Measurements from ENCODE around the gene RPL27A. TPM values are rescaled to one million over a fixed set of nuclear protein-coding genes. Genes with fewer than 3 reads are reported as not detected.

The RPL27A gene
- total RNA-seq, 3 donors from 2014 or later = 907 to 1,119 (median 1,000) TPM

DNA sequence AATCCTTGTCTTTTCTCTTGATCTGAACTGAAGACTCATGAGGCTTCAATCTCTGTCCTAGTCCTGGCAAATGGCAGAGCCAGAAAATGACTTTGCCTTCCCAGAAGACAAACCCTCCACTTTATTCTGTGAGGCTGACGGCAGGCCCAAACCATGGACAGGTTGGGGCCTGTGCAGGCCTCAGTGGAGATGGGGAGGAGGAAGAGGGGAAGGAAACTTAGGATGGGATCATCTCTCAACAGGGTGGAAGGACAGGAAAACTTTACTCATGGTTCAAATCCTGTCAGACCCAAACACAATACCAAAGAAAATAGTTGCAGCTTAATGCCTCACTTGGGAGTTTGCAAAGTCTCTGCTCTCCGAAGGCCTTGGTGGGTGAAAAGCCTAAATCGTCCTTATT is 9.8 kb downstream of the RPL27A start:
- peak overlapping the region in 1 of 2 donors; percentile 23 for H3K27ac ChIP-seq
- peaks cover 7 to 8% of the 10 kb centered on the region in 2 donors for H3K4me1 ChIP-seq
- intact Hi-C loops (cut with DNase I; ENCODE audit: low total_unique reads) = no loop called here
- no peak for TF ChIP-seq POLR2AphosphoS5 (IDR thresholded peaks at IDR 0.05)
- TF ChIP-seq POLR2A (IDR thresholded peaks at IDR 0.05) = no peak
- TF ChIP-seq CTCF (IDR thresholded peaks at IDR 0.05) = no peak
- H3K27me3 ChIP-seq = no peaks in the 10 kb centered on the region
- no peaks in the 10 kb centered on the region for H3K9me3 ChIP-seq
- peak in 1 of 2 donors; percentile 10 for DNase-seq (ENCODE audit: low spot score in 2 of 2)
- H3K4me3 ChIP-seq = no peak overlapping the region
- H3K36me3 ChIP-seq = no peaks in the 10 kb centered on the region

DNA sequence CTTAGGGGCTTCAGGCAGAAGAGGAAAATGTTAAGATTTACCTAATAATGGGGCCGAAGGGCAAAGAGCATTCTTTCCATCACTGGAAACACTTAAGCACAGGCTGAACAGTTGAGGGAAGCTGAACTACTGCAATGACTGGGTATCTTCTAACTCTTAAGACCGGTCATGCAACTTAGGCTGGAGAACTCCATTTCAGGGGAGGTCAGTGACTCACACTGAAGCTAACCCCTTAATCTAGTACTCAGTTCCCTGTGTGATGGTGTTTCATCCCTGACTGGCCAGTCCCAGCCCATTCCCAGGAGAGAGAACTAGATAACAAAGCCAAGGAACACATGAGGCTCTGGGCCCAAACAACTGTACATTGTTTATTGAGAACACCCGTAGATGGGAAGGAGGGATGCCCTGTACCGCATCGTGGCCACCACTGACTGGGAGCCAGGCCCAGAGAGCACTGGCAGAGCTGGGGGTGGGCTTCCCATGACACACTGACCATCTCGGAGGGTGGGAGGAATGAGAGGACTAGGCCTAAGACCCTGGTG is 10.5 kb downstream of the RPL27A start:
- intact Hi-C loops (cut with DNase I; ENCODE audit: low total_unique reads) = no loop called here
- H3K9me3 ChIP-seq = no peaks in the 10 kb centered on the region
- H3K27ac ChIP-seq = peak overlapping the region; percentile 23 to 43
- H3K36me3 ChIP-seq = no peaks in the 10 kb centered on the region
- TF ChIP-seq POLR2AphosphoS5 (IDR thresholded peaks at IDR 0.05) (no peak), POLR2A (IDR thresholded peaks at IDR 0.05) (no peak), CTCF (IDR thresholded peaks at IDR 0.05) (no peak)
- no peaks in the 10 kb centered on the region for H3K27me3 ChIP-seq
- no peak for DNase-seq (ENCODE audit: low spot score in 2 of 2)
- no peak overlapping the region for H3K4me3 ChIP-seq
- H3K4me1 ChIP-seq = peaks cover 3 to 4% of the 10 kb centered on the region in 2 donors

DNA sequence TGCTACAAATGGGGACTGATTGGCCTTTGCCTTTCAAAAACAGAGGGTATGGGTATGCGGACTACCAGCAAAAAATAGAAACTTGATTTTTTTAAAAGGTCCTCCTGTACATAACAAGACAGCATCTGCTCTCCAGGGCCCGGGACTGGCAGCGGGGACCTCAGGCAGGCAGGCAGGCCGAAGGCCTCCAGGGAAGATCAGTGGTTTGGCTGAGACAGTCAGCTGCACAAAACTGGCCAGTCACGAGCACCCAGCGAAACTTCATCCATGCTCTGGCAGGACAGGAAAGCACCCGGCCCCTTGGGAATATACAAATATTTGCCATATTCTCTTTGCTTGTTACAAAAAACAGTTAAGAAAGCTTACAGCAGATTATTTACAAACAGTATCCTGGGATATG is 11.0 kb downstream of the RPL27A start:
- TF ChIP-seq CTCF (IDR thresholded peaks at IDR 0.05) = no peak
- no peak for TF ChIP-seq POLR2A (IDR thresholded peaks at IDR 0.05)
- TF ChIP-seq POLR2AphosphoS5 (IDR thresholded peaks at IDR 0.05) = no peak
- intact Hi-C loops (cut with DNase I; ENCODE audit: low total_unique reads) = no loop called here
- Histone ChIP-seq H3K4me3 (no peak overlapping the region), H3K4me1 (no peaks in the 10 kb centered on the region), H3K36me3 (no peaks in the 10 kb centered on the region), H3K27me3 (no peaks in the 10 kb centered on the region), H3K9me3 (no peaks in the 10 kb centered on the region), H3K27ac (peak overlapping the region; percentile 23 to 43)
- no peak for DNase-seq (ENCODE audit: low spot score in 2 of 2)

GRCh38 chr11:8694137-8694536 is 11.5 kb downstream of the RPL27A start:
- no peak for DNase-seq (ENCODE audit: low spot score in 2 of 2)
- no peak overlapping the region for H3K4me3 ChIP-seq
- peaks cover 0 to 3% of the 10 kb centered on the region in 2 donors for H3K4me1 ChIP-seq
- intact Hi-C loops (cut with DNase I; ENCODE audit: low total_unique reads) = no loop called here
- H3K36me3 ChIP-seq = no peaks in the 10 kb centered on the region
- no peaks in the 10 kb centered on the region for H3K27me3 ChIP-seq
- no peak for TF ChIP-seq CTCF (IDR thresholded peaks at IDR 0.05)
- no peak for TF ChIP-seq POLR2A (IDR thresholded peaks at IDR 0.05)
- no peak for TF ChIP-seq POLR2AphosphoS5 (IDR thresholded peaks at IDR 0.05)
- peak overlapping the region; percentile 23 to 43 for H3K27ac ChIP-seq
- H3K9me3 ChIP-seq = no peaks in the 10 kb centered on the region

- Histone ChIP-seq H3K4me1 (peaks cover 0 to 5% of the 10 kb centered on the region in 2 donors), H3K36me3 (no peaks in the 10 kb centered on the region), H3K27ac (peak overlapping the region in 1 of 2 donors; percentile 38), H3K4me3 (no peak overlapping the region), H3K27me3 (no peaks in the 10 kb centered on the region), H3K9me3 (no peaks in the 10 kb centered on the region)
- TF ChIP-seq POLR2AphosphoS5 (IDR thresholded peaks at IDR 0.05) = no peak
- TF ChIP-seq CTCF (IDR thresholded peaks at IDR 0.05) = no peak
- no peak for TF ChIP-seq POLR2A (IDR thresholded peaks at IDR 0.05)
- intact Hi-C loops (cut with DNase I; ENCODE audit: low total_unique reads) = no loop called here
- no peak for DNase-seq (ENCODE audit: low spot score in 2 of 2)
Measured at GRCh38 chr11:8697054-8697453, 14.5 kb downstream of the RPL27A start.
